ENCODE results near the gene KCTD7.
"Not testable (repeated sequence)": the region's sequence is repeated elsewhere in the genome, so short reads cannot be mapped to it uniquely, and the experiment has no call there.

Gene KCTD7

GRCh38 chr7:66615699-66616098, 13.0 kb upstream of the KCTD7 start:
- DNase-seq (ENCODE audit: low read depth in 1 of 2, low spot score in 1 of 2), result no peak

DNA sequence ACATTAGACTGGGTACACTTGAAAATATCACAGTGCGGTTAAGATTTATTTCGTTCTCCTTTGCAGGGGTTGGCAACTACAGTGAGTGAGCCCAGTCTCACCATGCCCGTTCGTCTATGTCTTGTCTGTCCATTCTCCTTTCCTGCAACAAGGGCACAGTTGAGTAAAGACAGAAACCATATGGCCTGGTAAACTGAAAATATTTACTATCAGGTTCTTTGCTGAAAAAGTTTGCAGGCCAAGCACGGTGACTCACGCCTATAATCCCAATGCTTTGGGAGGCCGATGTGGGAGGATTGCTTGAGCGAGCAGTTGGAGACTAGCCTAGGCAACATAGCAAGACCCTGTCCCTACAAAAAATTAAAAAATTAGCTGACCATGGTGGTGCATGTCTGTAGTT, 11.4 kb upstream of the KCTD7 start:
- no peak for DNase-seq (ENCODE audit: low read depth in 1 of 2, low spot score in 1 of 2)

- DNase-seq (ENCODE audit: low read depth in 1 of 2, low spot score in 1 of 2), result not testable (repeated sequence)
Measured at GRCh38 chr7:66619341-66619948, 9.2 kb upstream of the KCTD7 start.

DNA sequence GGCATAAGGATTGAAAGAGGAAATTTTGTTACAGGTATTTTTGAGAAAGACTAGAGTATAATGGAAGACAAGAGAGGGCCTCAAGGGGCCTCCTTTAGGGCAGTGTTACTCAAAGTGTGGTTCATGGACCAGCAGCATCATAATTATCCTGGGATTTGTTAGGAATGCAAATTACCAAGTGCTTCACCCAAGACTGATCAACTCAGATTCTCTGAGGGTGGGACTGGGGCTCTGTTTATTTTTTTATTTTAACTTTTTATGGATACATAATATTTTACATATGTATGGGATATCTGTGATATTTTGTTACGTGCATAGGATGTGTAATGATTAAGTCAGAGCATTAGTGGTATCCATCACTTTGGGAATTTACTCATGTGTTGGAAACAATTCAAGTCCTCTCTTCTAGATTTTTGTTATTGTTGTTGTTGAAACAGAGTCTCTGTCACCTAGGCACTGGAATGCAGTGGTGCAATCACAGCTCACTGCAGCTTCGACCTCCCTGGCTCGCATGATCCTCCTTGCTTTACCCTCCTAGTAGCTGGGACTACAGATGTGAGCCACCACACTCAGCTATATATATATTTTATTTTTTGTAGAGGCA, 2.2 kb upstream of the KCTD7 start:
- no peak for DNase-seq (ENCODE audit: low read depth in 1 of 2, low spot score in 1 of 2)

DNA sequence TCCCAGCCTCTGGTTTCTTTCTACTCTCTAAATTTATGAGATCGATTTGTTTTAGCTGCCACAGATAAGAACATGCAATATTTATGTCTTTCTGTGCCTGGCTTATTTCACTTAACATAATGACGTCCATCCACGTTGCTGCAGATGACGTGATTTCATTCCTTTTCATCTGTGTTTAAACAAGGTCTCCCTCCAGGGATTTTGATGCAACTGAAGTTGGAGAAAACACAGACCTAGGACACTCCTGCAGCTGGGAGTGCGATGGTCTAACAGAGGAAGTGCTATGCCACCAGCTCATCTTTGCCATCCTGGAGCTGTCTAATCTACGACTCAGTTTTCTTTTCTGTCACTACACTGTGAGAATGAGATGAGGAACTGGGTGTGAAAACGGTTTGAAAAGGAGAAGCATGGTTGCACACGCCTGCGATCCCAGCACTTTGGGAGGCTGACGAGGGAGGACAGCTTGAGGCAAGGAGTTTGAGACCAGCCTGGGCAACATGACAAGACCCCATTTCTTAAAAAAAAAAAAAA, 1.5 kb upstream of the KCTD7 start:
- DNase-seq (ENCODE audit: low read depth in 1 of 2, low spot score in 1 of 2), result no peak

GRCh38 chr7:66627881-66628360, 760 bp upstream of the KCTD7 start:
- DNase-seq (ENCODE audit: low read depth in 1 of 2, low spot score in 1 of 2), result no peak

- DNase-seq (ENCODE audit: low read depth in 1 of 2, low spot score in 1 of 2), result no peak
Measured at GRCh38 chr7:66629222-66630062, 761 bp downstream of the KCTD7 start.

GRCh38 chr7:66630531-66630930, 1.9 kb downstream of the KCTD7 start:
- no peak for DNase-seq (ENCODE audit: low read depth in 1 of 2, low spot score in 1 of 2)

DNA sequence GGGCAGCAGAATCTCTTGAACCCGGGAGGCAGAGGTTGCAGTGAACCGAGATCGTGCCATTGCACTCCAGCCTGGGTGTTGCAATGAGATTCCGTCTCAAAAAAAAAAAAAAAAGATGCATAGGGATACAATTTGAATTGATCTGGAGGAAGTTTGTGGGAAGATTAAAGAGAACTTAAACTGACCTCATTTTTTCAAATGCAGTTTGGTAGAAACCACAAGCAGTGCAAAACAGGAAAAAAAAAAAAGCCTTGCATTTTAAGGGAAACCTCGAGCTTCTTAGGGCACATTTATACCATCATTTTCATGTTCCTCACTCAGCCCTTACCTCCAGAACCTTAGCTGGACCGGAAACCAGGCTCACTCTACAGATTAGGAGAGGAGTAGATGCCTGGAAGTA, 2.8 kb downstream of the KCTD7 start:
- no peak for DNase-seq (ENCODE audit: low read depth in 1 of 2, low spot score in 1 of 2)

- DNase-seq (ENCODE audit: low read depth in 1 of 2, low spot score in 1 of 2), result no peak
Measured at GRCh38 chr7:66634816-66635215, 6.1 kb downstream of the KCTD7 start.

- DNase-seq (ENCODE audit: low read depth in 1 of 2, low spot score in 1 of 2), result not testable (repeated sequence)
Measured at GRCh38 chr7:66635322-66635981, 6.8 kb downstream of the KCTD7 start.

DNA sequence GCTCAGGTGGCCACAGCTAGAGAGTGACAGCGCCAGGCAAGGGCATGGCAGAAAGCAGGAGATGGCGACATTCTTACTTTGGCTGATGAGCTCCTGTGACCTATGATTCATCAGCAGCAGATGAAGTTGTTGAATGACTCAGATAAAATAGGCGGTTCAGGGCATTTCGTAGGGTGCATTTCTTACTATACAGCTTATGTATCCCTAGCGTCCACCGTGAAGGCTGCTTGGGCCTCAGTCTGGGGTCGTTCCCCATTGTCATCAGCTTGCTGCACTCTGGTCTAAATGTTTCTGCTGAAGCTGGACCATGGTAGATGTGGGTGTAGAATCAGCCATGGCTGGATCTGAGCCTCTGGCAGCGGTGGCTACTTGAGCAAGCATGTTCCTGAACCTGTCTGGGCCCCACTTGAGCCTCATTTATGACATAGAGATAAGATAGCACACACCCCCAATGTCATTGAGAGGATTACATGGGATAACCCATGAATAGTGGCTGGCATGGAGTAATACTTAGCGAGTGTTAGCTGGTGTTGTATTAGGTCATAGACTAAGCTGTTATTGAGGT, 7.4 kb downstream of the KCTD7 start:
- DNase-seq (ENCODE audit: low read depth in 1 of 2, low spot score in 1 of 2), result not testable (repeated sequence)

DNA sequence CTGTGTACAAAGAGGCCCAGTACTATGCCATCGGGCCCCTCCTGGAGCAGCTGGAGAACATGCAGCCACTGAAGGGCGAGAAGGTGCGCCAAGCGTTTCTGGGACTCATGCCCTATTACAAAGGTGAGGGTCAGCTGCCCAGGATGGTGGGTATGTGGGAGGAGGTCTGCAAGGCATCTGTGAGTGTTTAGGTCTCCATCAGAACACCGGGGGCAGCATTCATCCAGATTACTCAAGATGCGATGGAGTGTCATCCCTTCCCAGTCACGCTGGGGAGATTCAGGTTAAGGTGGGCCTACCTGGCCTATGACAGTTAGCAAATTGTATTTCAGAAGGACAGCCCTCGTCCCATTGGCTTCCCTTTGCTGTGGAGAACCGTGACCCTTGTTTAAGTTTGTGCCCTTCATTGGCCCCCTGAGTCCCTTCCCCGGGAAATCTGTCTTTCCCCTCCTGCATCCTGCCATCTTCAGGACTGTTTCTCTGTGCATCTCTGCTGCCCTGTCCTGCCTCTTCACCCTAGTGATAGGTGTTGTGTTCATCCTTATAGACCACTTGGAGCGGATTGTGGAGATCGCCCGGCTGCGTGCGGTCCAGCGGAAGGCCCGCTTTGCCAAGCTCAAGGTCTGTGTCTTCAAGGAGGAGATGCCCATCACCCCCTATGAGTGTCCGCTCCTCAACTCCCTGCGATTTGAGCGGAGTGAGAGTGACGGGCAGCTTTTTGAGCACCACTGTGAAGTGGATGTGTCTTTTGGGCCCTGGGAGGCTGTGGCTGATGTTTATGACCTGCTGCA, 9.8 kb downstream of the KCTD7 start:
- DNase-seq (ENCODE audit: low read depth in 1 of 2, low spot score in 1 of 2), result no peak

GRCh38 chr7:66639773-66640172, 11.1 kb downstream of the KCTD7 start:
- no peak for DNase-seq (ENCODE audit: low read depth in 1 of 2, low spot score in 1 of 2)

GRCh38 chr7:66640802-66641525, 12.3 kb downstream of the KCTD7 start:
- DNase-seq (ENCODE audit: low read depth in 1 of 2, low spot score in 1 of 2), result no peak

- DNase-seq (ENCODE audit: low read depth in 1 of 2, low spot score in 1 of 2), result no peak
Measured at GRCh38 chr7:66641526-66641871, 12.8 kb downstream of the KCTD7 start.

- DNase-seq (ENCODE audit: low read depth in 1 of 2, low spot score in 1 of 2), result no peak
Measured at GRCh38 chr7:66642186-66642585, 13.5 kb downstream of the KCTD7 start.

GRCh38 chr7:66642932-66643331, 14.3 kb downstream of the KCTD7 start:
- no peak for DNase-seq (ENCODE audit: low read depth in 1 of 2, low spot score in 1 of 2)

GRCh38 chr7:66643395-66643794, 14.7 kb downstream of the KCTD7 start:
- no peak for DNase-seq (ENCODE audit: low read depth in 1 of 2, low spot score in 1 of 2)

- DNase-seq (ENCODE audit: low read depth in 1 of 2, low spot score in 1 of 2), result not testable (repeated sequence)
Measured at GRCh38 chr7:66651026-66651425, 22.3 kb downstream of the KCTD7 start.

Measured in activated T-helper 1 cell treated with anti-CD3 and anti-CD28 coated beads, Interleukin-2, amount 50 U/mL, for 16 hours (primary cell).